Measurements from ENCODE around the gene DSCAML1. TPM values are rescaled to one million over a fixed set of nuclear protein-coding genes. Genes with fewer than 3 reads are reported as not detected.

The DSCAML1 gene
- total and polyA plus RNA-seq, 10 of the 15 experiments (the other 5 are each of a cell fraction or from before 2014, with no cell fraction given) = 0.03 to 0.18 (median 0.06) TPM; not detected in 1

- Histone ChIP-seq H3K27me3 (replicated peaks in 1 of 2; ENCODE audit: control insufficient read depth in 2 of 2, insufficient read depth in 2 of 2, low read length in 1 of 2) (peaks cover 0 to 1% of the 10 kb centered on the region in 2 experiments; a peak in 1 of 4 replicates), H4K20me1 (ENCODE audit: control insufficient read depth, insufficient read depth) (no peaks in the 10 kb centered on the region), H3K79me2 (ENCODE audit: control insufficient read depth, insufficient read depth, low read length) (no peaks in the 10 kb centered on the region), H3K36me3 (ENCODE audit: control insufficient read depth in 2 of 2, insufficient read depth in 2 of 2, low read length in 1 of 2) (no peaks in the 10 kb centered on the region), H3K4me2 (ENCODE audit: control insufficient read depth, insufficient read depth) (no peak overlapping the region), H3K27ac (ENCODE audit: control insufficient read depth, insufficient read depth) (no peak overlapping the region), H3K9ac (ENCODE audit: control insufficient read depth, insufficient read depth, low read length) (no peak overlapping the region), H3K4me1 (ENCODE audit: control insufficient read depth, insufficient read depth, low read length) (no peaks in the 10 kb centered on the region), H3K4me3 (no peak overlapping the region), H2AFZ (ENCODE audit: control insufficient read depth, low read depth, low read length) (no peak overlapping the region), H3K9me3 (replicated peaks; ENCODE audit: control insufficient read depth, insufficient read depth, low read length) (no peaks in the 10 kb centered on the region)
- CTCF ChIA-PET = interaction anchor here (1.0 kb wide), 1 partner anchor 11 kb away, joined by 3 read pairs; no protein-coding TSS in a partner anchor
- DNase-seq (ENCODE audit: low read depth, low spot score) (no peak), FAIRE-seq (no peak), ATAC-seq (no peak)
- SMC1A ChIA-PET (ENCODE audit: uncharacterized antibody, unreplicated experiment) = no interaction called here
- TF ChIP-seq RAD21 (IDR thresholded peaks at IDR 0.05; ENCODE audit: insufficient read depth, low read depth, low read length) (no peak), SREBF1 (IDR thresholded peaks at IDR 0.05; ENCODE audit: low read length) (no peak), SIX5 (IDR thresholded peaks at IDR 0.05; ENCODE audit: low read depth, low read length, severe bottlenecking) (no peak), ZZZ3 (IDR thresholded peaks at IDR 0.05; ENCODE audit: control insufficient read depth, insufficient read length, low read depth) (no peak), JUND (IDR thresholded peaks at IDR 0.05; ENCODE audit: low read depth, low read length) (no peak), CEBPB (IDR thresholded peaks at IDR 0.05; ENCODE audit: borderline replicate concordance in 1 of 2, low read depth in 2 of 2, low read length in 2 of 2) (no peak), CREB1 (IDR thresholded peaks at IDR 0.05; ENCODE audit: low read depth) (no peak), SREBF2 (IDR thresholded peaks at IDR 0.05; ENCODE audit: low read length) (no peak), IRF4 (IDR thresholded peaks at IDR 0.05; ENCODE audit: low read depth, low read length) (no peak), CEBPZ (IDR thresholded peaks at IDR 0.05; ENCODE audit: low read depth, low read length) (no peak), NRF1 (conservative IDR thresholded peaks at IDR 0.05; ENCODE audit: low read depth, low read length) (no peak), NBN (IDR thresholded peaks at IDR 0.05) (no peak), BHLHE40 (IDR thresholded peaks at IDR 0.05; ENCODE audit: borderline replicate concordance in 1 of 2, low read depth in 2 of 2, low read length in 1 of 2) (no peak), SMAD1 (IDR thresholded peaks at IDR 0.05; ENCODE audit: low read depth, partially characterized antibody) (no peak), NFXL1 (IDR thresholded peaks at IDR 0.05; ENCODE audit: borderline replicate concordance) (no peak)
- TF ChIP-seq, protein P1, sequence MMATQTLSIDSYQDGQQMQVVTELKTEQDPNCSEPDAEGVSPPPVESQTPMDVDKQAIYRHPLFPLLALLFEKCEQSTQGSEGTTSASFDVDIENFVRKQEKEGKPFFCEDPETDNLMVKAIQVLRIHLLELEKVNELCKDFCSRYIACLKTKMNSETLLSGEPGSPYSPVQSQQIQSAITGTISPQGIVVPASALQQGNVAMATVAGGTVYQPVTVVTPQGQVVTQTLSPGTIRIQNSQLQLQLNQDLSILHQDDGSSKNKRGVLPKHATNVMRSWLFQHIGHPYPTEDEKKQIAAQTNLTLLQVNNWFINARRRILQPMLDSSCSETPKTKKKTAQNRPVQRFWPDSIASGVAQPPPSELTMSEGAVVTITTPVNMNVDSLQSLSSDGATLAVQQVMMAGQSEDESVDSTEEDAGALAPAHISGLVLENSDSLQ (IDR thresholded peaks at IDR 0.05) = no peak
- TF ChIP-seq, protein P2, sequence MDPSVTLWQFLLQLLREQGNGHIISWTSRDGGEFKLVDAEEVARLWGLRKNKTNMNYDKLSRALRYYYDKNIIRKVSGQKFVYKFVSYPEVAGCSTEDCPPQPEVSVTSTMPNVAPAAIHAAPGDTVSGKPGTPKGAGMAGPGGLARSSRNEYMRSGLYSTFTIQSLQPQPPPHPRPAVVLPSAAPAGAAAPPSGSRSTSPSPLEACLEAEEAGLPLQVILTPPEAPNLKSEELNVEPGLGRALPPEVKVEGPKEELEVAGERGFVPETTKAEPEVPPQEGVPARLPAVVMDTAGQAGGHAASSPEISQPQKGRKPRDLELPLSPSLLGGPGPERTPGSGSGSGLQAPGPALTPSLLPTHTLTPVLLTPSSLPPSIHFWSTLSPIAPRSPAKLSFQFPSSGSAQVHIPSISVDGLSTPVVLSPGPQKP (IDR thresholded peaks at IDR 0.05; ENCODE audit: low read depth, low read length) = no peak
- TF ChIP-seq, protein P3, sequence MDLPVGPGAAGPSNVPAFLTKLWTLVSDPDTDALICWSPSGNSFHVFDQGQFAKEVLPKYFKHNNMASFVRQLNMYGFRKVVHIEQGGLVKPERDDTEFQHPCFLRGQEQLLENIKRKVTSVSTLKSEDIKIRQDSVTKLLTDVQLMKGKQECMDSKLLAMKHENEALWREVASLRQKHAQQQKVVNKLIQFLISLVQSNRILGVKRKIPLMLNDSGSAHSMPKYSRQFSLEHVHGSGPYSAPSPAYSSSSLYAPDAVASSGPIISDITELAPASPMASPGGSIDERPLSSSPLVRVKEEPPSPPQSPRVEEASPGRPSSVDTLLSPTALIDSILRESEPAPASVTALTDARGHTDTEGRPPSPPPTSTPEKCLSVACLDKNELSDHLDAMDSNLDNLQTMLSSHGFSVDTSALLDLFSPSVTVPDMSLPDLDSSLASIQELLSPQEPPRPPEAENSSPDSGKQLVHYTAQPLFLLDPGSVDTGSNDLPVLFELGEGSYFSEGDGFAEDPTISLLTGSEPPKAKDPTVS (IDR thresholded peaks at IDR 0.05; ENCODE audit: low read depth, low read length) = no peak
- in situ Hi-C loops (cut with MboI) (no loop called here), intact Hi-C loops (cut with micrococcal nuclease; ENCODE audit: unreplicated experiment) (no loop called here)
- POLR2A ChIA-PET = interaction anchor here (0.7 kb wide), 1 partner anchor 154 kb away, joined by 4 read pairs; no protein-coding TSS in a partner anchor
- no TSS peak for BruUV-seq (replicated peaks)
- RAD21 ChIA-PET (ENCODE audit: unreplicated experiment) = no interaction called here
- 38% methylated on average over 5 of the region's 5 CpGs for WGBS (ENCODE audit: insufficient coverage, insufficient replicate concordance, low lambda C conversion rate, missing lambda C conversion rate)
These were observed 283.4 kb downstream of the DSCAML1 start for GRCh38 chr11:117513666-117514065.

Data from GM12878 (cell line).